Measurements from ENCODE around the gene CCDC27.
A peak's percentile ranks its signal among the peaks of the same experiment; 100 is the strongest.
"Not testable (repeated sequence)": the region's sequence is repeated elsewhere in the genome, so short reads cannot be mapped to it uniquely, and the experiment has no call there.

The CCDC27 gene

DNA sequence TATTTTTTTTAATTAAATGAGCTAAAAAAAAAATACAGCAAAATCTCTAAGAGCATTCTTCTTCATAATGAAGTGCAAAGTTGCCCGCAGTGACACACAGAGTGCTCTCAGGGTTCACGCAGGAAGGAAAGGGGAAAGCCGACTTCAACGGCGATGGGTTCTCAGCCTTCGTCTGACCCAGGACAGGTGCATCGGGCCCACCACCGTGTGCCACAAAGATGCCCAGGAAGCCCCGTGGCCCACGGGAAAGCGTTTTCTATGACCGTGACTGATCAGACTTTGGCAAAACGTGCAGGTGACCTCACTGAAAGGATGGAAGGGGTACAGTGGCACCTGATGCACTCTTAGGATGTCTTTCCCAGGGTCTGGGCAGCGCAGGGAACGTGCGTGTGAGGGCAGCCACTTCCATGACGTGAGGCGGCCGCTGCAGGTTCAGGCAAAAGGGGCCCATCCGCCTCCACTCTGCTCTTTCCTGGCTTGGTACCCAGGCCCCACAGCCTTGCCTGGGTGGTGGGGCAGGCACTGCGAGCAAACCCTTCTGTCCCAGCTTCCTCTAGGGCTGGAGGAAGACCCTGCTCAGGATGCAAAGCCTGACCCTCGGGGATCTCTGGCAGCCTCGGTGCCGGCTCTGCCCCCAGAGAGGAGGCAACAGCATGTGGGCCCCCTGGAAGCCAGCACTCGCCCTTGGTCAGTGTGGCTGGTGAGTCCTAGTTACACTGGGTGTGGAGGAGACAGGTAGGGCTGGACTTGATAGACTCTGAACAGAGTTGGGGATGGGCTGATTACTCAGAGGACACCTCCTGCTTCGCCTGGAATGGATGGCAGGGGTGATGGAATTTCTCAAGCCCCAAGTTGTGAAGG lies 35.7 kb downstream of the CCDC27 start:
- H3K4me3 ChIP-seq (ENCODE audit: low read length): no peak overlapping the region
- no peak for TF ChIP-seq ZNF274 (IDR thresholded peaks at IDR 0.05; ENCODE audit: low read depth, low read length)

- H3K4me3 ChIP-seq (ENCODE audit: low read length): no peak overlapping the region
- TF ChIP-seq ZNF274 (IDR thresholded peaks at IDR 0.05; ENCODE audit: low read depth, low read length): no peak
Measured at GRCh38 chr1:3788756-3789420, 36.6 kb downstream of the CCDC27 start.

DNA sequence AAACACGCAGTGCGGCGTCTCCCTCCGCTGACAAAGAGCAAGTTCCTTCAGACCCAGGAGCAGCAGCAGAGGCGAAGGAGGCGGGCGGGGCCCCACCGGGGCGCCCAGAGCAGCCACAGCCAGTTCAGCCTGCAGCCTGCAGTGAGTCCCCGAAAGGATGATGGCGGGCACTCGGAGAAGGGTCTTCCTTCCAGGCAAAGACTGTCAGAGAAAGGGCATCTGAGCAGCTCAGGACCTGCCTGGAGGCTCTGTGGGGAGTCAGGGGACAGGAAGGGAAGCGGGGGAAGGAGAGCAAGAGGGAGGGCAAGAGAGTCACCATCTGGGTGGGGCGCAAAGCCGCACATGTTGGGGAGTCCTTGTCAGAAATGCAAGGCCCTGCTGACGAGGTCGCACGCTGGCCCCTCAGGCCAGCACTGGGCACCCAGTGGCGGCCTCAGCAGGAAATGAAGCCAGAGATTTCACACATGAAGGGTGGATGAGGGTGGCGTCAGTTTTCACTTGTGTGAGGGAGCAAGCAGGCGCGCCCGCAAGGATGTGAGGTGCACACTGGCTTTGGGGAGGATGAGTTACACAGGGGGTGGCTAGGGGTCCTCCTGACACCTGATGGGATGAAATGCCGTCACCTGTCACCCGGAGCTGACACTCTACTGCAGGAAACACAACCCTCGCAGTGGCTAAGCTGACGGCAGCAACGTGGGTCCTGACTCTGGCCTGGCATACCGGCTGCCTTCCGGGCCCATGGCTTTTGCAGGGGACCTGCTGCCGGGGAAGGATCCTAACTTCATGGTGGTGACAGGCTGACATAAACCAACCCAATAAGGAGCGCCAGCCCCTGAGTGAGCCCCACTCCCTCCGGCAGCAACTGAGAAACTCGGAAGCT lies 37.4 kb downstream of the CCDC27 start:
- no peak overlapping the region for H3K4me3 ChIP-seq (ENCODE audit: low read length)
- TF ChIP-seq ZNF274 (IDR thresholded peaks at IDR 0.05; ENCODE audit: low read depth, low read length): no peak

GRCh38 chr1:3790500-3790923 lies 38.3 kb downstream of the CCDC27 start:
- no peak overlapping the region for H3K4me3 ChIP-seq (ENCODE audit: low read length)
- no peak for TF ChIP-seq ZNF274 (IDR thresholded peaks at IDR 0.05; ENCODE audit: low read depth, low read length)

GRCh38 chr1:3790952-3791351 lies 38.7 kb downstream of the CCDC27 start:
- TF ChIP-seq ZNF274 (IDR thresholded peaks at IDR 0.05; ENCODE audit: low read depth, low read length): no peak
- no peak overlapping the region for H3K4me3 ChIP-seq (ENCODE audit: low read length)

DNA sequence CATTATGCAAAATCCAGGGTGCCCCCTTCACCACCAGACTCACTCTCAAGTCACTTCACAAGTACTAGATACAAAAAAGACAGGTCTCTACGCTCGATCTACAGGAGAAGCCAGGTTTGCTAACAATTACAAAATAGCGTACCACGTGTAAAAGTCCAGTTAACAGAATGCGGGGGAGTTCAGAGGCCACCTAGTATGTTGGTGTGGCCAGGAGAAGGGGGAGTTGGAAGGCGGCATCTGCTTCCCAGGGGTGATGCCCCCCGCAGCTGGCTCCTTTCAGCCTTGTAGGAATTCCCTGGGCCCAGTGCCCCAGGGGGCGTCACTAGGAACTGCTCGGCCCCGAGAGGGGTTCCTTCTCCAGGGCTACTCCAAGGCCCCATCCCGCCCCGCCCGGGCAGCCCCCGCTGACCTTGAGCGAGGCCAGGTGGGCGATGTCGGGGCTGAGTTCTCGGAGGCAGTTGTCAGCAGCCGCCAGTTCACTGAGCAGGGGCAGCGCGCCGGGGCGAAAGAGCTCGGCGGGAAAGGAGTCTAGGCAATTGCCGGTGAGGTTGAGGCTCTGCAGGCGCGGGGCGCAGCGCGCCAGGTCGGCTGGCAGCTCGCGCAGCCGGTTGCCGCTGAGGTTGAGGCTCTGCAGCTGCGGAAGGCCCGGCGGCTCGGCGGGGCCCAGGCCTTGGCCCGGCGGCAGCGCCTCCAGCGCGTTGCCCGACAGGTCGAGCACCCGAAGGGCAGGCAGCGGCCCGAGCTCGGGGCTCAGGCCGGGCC lies 43.4 kb downstream of the CCDC27 start:
- peak overlapping the region; percentile 93 for H3K4me3 ChIP-seq (ENCODE audit: low read length)
- no peak for TF ChIP-seq ZNF274 (IDR thresholded peaks at IDR 0.05; ENCODE audit: low read depth, low read length)

- peak within 1 kb of the TSS; percentile 93 for H3K4me3 ChIP-seq (ENCODE audit: low read length)
Measured at GRCh38 chr1:3796215-3797061, 44.2 kb downstream of the CCDC27 start, which contains the start of gene LRRC47. Gene LRRC47, minus strand, starts transcription at chr1:3796498. Its CDS starts 22 bp downstream, at chr1:3796476.

GRCh38 chr1:3799976-3800685 lies 47.9 kb downstream of the CCDC27 start:
- no peak overlapping the region for H3K4me3 ChIP-seq (ENCODE audit: low read length)
- no peak for TF ChIP-seq ZNF274 (IDR thresholded peaks at IDR 0.05; ENCODE audit: low read depth, low read length)

More at GRCh38 chr1:3796215-3797061, 44.2 kb downstream of the CCDC27 start, which contains the start of gene LRRC47:
- TF ChIP-seq ZNF274 (IDR thresholded peaks at IDR 0.05; ENCODE audit: low read depth, low read length): no peak

DNA sequence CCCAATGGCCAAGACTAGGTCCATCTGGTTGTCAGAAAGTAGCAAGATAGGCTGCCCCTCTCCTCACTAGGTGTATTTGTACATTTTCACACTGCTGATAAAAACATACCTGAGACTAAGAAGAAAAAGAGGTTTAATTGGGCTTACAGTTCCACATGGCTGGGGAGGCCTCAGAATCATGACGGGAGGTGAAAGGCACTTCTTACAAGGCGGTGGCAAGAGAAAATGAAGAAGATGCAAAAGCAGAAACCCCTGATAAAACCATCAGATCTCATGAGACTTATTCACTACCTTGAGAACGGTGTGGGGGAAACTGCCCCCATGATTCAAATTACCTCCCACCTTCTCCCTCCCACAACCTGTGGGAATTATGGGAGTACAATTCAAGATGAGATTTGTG lies 48.5 kb downstream of the CCDC27 start:
- not testable (repeated sequence) for H3K4me3 ChIP-seq (ENCODE audit: low read length)

DNA sequence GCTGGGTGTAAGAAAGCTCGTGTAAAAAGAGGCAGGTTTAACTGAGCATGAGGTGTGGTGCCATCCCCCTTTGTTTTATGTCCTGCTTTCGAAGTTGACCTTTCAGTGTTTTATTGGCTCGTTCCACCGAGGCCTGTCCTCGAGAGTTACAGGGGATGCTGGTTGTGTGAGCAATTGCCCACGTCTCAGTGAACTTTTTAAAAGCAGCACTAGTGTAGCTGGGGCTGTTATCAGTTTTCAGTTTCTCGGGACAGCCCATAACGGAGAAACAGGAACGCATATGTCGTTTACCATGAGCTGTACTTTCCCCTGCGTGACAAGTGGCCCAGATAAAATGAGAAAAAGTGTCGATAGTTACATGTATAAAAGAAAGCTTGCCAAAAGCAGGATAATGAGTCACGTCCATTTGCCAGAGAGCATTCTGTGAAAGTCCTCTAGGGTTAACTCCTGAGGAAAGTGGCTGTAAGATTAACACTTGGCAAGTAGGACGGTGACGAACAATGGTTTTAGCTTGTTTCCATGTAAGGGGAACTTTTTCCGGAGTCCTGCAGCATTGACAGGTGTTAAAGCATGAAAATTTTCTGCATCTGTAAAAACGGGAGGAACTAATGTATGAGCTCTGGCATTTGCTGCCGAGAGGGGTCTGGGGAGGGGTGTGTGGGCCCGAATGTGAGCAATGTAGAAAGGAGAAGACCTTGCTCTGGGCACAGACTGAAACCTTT lies 51.8 kb downstream of the CCDC27 start:
- no peak overlapping the region for H3K4me3 ChIP-seq (ENCODE audit: low read length)
- TF ChIP-seq ZNF274 (IDR thresholded peaks at IDR 0.05; ENCODE audit: low read depth, low read length): no peak

DNA sequence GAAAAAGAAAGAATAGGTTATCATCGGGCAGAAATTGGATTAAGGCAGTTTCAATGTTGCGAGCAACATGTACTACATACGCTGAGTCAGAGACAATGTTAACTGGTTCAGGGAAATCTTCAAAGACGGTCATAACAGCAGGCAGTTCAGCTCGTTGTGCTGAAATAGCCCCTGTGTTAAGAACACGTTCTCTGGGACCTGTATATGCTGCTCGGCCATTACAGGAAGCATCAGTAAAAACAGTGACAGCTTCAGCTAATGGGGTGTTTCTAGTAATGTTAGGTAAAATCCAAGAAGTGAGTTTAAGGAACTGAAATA lies 52.3 kb downstream of the CCDC27 start:
- not testable (repeated sequence) for H3K4me3 ChIP-seq (ENCODE audit: low read length)

GRCh38 chr1:3805038-3805437 lies 52.8 kb downstream of the CCDC27 start:
- no peak overlapping the region for H3K4me3 ChIP-seq (ENCODE audit: low read length)
- TF ChIP-seq ZNF274 (IDR thresholded peaks at IDR 0.05; ENCODE audit: low read depth, low read length): no peak
